ENCODE data around the gene CERS4. TPM values are rescaled to one million over a fixed set of nuclear protein-coding genes. Genes with fewer than 3 reads are reported as not detected.
"Not testable (repeated sequence)": the region's sequence is repeated elsewhere in the genome, so short reads cannot be mapped to it uniquely, and the experiment has no call there.

The CERS4 gene
- total RNA-seq, 2 experiments from 2014 or later: 15.7 to 19.4 TPM

DNA sequence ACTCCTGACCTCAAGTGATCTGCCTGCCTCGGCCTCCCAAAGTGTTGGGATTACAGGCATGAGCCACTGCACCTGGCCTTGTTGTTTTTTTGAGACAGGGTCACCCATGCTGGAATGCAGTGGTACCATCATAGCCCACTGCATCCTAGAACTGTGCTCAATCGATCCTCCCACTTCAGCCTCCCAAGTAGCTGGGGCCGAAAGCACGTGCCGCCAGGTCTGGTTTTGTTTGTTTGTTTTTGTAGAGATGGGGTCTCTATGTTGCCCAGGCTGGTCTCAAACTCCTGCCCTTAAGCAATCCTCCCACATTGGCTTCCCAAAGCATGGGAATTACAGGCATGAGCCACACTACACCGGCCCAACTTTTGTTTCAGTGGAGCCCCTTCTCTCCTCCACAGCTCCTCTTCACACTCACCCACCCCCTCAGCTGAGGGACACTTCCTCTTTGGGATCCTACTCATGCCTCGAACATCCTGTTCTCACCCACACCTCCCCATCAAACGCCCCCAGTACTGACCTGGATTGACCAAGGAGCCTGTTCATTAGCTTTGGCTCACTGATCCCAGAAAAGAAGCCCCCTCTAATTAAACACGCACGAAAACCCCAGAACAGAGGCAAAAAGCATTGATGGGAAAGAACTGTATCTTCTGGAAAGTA lies 12.8 kb upstream of the CERS4 start:
- Mint-ChIP-seq H3K27me3 (ENCODE audit: low read depth) (no peaks in the 10 kb centered on the region), H3K9me3 (no peaks in the 10 kb centered on the region), H3K36me3 (ENCODE audit: low read depth) (no peaks in the 10 kb centered on the region), H3K27ac (no peak overlapping the region), H3K4me1 (ENCODE audit: low read depth) (peaks cover 42% of the 10 kb centered on the region), H3K4me3 (no peak overlapping the region)
- intact Hi-C loops (cut with micrococcal nuclease): no loop called here
- CTCF ChIA-PET: interaction anchor here (0.6 kb wide), 1 partner anchor 27 kb away, joined by 5 read pairs; no protein-coding TSS in a partner anchor
- DNase-seq: no peak

DNA sequence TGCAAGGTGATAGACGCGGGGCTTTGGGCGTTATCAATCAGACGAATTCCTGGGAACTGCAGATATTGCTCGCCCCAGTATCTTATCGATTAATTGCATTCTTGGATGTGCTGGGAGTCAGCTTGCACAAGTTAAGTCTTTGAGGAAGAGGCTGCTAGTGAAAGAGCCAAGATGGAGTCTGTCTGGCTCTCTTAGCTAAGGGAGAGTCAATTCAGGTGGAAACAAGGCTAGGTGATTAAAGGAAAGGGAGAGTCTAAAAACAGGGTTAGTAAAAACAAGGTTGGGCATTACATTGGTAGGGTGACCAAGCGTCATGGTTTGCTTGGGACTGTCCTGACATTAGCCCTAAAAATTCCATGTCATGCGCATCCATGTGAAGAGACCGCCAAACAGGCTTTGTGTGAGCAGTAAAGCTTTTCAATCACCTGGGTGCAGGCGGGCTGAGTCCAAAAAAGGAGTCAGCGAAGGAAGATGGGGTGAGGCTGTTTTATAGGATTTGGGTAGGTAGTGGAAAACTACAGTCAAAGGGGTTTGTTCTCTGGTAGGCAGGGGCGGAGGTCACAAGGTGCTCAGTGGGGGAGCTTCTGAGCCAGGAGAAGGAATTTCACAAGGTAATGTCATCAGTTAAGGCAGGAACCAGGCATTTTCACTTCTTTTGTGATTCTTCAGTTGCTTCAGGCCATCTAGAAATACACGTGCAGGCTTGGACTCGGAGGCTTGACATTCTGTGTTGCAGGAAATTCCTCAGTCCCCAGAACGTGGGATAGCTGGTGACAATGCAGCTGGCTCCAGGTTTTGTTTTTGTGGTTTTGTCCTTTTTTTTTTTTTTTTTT lies 5.7 kb upstream of the CERS4 start:
- DNase-seq; H3K27ac Mint-ChIP-seq; intact Hi-C loops (cut with micrococcal nuclease); H3K36me3 Mint-ChIP-seq (ENCODE audit: low read depth); H3K4me1 Mint-ChIP-seq (ENCODE audit: low read depth); H3K9me3 Mint-ChIP-seq; H3K27me3 Mint-ChIP-seq (ENCODE audit: low read depth); H3K4me3 Mint-ChIP-seq: not testable (repeated sequence)
- CTCF ChIA-PET: interaction anchor here (0.8 kb wide), 1 partner anchor 346 kb away, joined by 6 read pairs; no protein-coding TSS in a partner anchor

DNA sequence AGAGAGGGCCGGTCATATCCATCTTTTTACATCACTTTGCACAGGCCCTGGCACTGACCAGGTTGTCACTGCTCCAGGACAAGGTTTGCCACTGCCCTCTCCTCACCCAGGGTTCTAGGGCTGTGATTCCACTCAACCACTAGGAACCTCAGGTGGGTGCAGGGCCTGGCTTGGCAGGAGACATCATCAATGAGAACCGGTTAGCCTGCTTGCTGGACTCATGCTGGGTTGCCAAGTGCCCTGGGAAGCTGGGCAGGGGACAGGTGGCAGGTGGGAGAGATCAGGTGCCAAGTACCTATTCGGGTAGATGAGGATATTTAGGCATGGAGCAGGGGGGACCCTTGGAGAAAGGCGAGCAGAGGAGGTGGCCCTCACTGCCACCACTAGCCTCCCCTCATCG lies 4.2 kb upstream of the CERS4 start:
- no peak overlapping the region for H3K27ac Mint-ChIP-seq
- no peak overlapping the region for H3K4me3 Mint-ChIP-seq
- intact Hi-C loops (cut with micrococcal nuclease): no loop called here
- no peaks in the 10 kb centered on the region for H3K9me3 Mint-ChIP-seq
- no peaks in the 10 kb centered on the region for H3K27me3 Mint-ChIP-seq (ENCODE audit: low read depth)
- H3K4me1 Mint-ChIP-seq (ENCODE audit: low read depth): peaks cover 4% of the 10 kb centered on the region
- peaks cover 2% of the 10 kb centered on the region for H3K36me3 Mint-ChIP-seq (ENCODE audit: low read depth)
- DNase-seq: no peak
- CTCF ChIA-PET: no interaction called here

DNA sequence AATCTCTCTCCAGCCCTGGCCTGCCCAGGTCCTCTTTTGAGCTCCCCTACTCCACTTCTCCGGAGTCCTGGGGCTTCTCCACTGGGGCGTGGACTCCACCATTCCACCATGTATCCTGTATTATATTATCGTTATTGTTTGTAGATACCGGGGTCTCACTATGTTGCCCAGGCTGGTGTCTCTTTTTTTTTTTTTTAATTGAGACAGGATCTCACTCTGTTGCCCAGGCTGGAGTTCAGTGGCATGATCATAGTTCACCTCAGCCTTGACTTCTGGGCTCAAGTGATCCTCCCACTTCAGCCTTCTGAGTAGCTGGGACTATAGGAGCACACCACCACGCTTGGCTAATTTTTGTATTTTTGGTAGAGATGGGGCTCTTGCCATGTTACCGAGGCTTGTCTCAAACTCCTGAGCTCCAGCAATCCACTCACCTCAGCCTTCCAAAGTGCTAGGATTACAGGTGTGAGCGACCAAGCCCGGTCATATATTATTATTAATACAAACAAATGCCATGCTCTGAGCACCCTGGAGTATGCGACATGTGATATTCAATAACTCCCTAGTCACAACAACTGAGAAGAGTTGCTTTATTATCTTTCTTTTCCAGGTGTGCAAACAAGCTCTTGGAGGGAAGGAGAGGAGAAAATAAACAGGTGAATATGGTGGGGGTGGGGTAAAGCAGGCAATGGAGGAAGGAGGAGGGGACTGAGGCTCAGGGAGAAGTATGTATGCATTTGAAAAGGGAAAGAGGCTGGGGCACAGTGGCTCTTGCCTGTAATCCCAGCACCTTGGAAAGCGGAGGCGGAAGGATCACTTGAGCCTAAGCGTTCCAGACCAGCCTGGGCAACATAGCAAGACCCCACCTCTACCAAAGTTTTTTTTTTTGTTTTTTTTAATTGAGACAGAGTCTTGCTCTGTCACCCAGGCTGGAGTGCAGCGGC lies 2.8 kb upstream of the CERS4 start:
- H3K9me3 Mint-ChIP-seq: no peaks in the 10 kb centered on the region
- DNase-seq: no peak
- H3K4me3 Mint-ChIP-seq: no peak overlapping the region
- H3K27me3 Mint-ChIP-seq (ENCODE audit: low read depth): no peaks in the 10 kb centered on the region
- intact Hi-C loops (cut with micrococcal nuclease): no loop called here
- H3K4me1 Mint-ChIP-seq (ENCODE audit: low read depth): peaks cover 17% of the 10 kb centered on the region
- CTCF ChIA-PET: no interaction called here
- H3K27ac Mint-ChIP-seq: no peak overlapping the region
- peaks cover 2% of the 10 kb centered on the region for H3K36me3 Mint-ChIP-seq (ENCODE audit: low read depth)

DNA sequence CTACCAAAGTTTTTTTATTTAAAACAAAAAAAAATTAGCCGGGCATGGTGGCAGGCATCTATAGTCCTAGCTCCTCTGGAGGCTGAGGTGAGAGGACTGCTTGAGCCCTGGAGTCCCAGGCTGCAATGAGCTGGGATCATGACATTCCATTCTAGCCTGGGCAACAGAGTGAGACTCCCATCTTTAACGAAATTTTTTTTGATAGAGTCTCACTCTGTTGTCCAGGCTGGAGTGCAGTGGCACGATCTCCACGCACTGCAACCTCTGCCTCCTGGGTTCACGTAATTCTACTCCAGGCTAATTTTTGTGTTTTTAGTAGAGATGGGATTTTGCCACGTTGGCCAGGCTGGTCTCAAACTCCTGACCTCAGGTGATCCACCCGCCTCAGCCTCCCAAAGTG lies 1.8 kb upstream of the CERS4 start:
- H3K4me1 Mint-ChIP-seq (ENCODE audit: low read depth): peaks cover 25% of the 10 kb centered on the region
- intact Hi-C loops (cut with micrococcal nuclease); DNase-seq; H3K36me3 Mint-ChIP-seq (ENCODE audit: low read depth); H3K4me3 Mint-ChIP-seq; CTCF ChIA-PET; H3K27me3 Mint-ChIP-seq (ENCODE audit: low read depth); H3K9me3 Mint-ChIP-seq; H3K27ac Mint-ChIP-seq: not testable (repeated sequence)

DNA sequence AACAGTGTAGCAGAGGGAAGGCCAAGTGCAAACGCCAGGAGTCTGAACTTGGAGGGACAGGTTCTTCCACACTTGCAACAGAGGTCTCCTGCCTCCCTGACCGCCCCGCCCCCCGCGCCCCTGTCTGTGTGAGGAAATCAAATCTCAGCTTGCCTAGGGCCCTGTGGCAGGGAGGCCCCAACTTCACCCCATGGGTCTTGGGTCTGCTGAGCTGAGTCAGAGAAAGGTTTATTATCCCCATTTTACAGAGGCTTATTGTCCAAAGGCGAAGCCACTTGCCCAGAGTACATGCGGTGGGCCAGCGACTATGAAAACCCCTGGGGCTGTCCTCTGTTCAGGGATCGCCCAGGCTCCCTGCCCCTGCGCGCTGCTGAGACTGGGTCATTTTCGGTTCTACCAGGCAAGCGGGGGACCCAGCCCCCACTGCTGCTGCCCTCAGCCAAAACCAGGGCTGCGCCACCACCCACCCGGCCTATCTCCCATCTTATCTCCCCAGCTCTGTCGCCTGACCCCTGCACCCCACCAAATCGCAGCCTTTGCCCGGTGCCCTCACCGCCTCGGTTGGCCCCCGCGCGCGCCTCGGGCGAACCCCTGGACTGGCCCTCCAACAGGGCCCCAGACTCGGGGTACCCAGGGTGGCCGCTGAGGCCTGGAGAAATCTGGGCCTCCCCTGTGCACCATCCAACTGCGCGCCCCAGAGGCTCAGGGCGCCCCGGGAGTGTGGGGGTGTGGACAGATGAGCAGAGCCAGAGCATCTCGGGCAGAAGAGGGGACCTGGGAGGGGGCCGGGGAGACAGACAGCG lies 850 bp upstream of the CERS4 start:
- Mint-ChIP-seq H3K27me3 (ENCODE audit: low read depth) (no peaks in the 10 kb centered on the region), H3K4me3 (peak overlapping the region; percentile 71), H3K36me3 (ENCODE audit: low read depth) (peaks cover 2% of the 10 kb centered on the region), H3K9me3 (no peaks in the 10 kb centered on the region), H3K27ac (no peak overlapping the region), H3K4me1 (ENCODE audit: low read depth) (peaks cover 29% of the 10 kb centered on the region)
- CTCF ChIA-PET: no interaction called here
- intact Hi-C loops (cut with micrococcal nuclease): no loop called here
- DNase-seq: no peak

DNA sequence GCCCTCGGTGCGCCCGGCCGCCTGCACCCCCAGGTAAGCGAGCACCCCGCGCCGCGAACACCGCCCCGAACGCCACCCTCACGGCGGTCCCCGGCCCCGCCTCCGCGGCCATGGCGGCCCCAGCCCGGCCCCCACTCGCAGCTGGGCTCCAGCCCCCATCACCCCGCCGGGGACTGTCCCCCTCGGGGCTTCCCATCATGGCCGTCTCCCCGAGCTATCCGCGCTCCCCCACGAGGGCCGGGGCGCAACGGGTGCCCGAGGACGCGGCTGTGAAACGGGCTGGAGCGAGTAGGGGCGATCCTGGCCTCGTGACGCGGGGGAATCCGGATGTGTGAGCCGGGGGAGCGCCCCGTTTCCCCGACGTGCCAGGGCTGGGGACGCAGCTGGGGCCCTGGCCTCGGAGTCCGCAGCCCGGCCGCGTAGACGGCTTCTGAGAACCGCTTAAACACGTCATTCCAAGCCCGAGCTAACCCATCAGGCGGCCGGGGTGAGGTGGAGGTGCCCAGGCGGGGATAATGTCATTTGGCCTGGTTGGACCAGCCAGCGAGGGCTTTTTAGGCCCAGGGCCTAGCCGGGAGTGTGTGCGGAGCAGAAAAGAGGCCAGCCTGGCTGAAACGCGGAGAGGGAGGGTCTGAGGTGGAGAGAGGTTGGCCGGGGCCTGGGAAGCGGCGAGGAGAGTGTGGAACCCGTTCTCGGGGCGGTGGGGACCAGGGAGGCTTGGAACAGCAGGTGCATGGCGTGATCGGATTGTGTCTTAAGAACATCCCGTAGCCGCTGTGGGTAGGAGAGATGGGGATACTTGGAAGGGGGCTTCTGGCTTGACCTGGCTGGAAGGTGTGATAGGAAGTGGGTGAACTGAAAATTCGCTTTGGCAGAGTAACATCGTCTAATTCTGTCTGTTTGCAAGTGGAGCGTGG lies 550 bp downstream of the CERS4 start:
- H3K9me3 Mint-ChIP-seq: no peaks in the 10 kb centered on the region
- intact Hi-C loops (cut with micrococcal nuclease): loop anchor here (1.0 kb wide), 1 partner anchor 16 kb away; no protein-coding TSS in a partner anchor
- peak overlapping the region; percentile 86 for H3K27ac Mint-ChIP-seq
- H3K4me1 Mint-ChIP-seq (ENCODE audit: low read depth): peaks cover 38% of the 10 kb centered on the region
- DNase-seq: peak; percentile 80
- peaks cover 2% of the 10 kb centered on the region for H3K36me3 Mint-ChIP-seq (ENCODE audit: low read depth)
- CTCF ChIA-PET: interaction anchor here (0.9 to 1.1 kb wide), 2 partner anchors 22 to 44 kb away, joined by 3 to 4 read pairs; no protein-coding TSS in a partner anchor
- no peaks in the 10 kb centered on the region for H3K27me3 Mint-ChIP-seq (ENCODE audit: low read depth)
- peak overlapping the region; percentile 92 for H3K4me3 Mint-ChIP-seq

DNA sequence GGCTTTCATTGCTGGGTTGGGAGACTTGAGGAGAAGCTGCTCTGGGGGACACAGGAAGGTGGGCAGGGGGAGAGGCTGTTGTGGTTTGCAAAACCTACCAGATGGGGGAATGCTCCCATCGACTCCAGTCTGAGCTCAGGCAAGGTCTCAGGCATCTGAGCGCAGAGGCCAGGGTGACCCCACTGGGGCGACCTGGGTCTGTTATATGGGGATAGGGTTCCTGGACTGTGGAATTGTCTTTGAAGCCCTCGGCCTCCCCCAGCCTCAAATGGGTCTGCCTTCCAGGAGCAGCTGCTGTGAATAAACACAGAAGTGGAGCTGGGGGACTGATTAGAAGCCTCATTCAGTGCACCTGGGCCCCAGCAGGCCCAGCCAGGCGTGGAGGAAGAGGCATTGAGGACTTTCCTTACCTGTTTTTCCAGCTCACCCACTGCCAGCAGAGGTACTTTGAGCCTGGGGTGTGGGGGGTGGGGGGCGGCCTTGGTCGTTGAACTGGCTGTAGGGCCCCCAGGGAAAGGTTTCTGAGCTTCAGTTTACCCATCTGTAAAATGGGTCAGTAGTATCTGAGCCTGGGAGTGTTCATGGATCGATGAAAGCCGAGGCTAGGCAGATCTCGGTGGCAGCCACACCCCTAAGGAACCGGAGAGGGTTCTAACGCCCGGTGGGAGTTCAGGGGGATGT lies 1.4 kb downstream of the CERS4 start:
- CTCF ChIA-PET: interaction anchor here (0.9 to 1.1 kb wide), 2 partner anchors 22 to 43 kb away, joined by 3 to 4 read pairs; no protein-coding TSS in a partner anchor
- peaks cover 38% of the 10 kb centered on the region for H3K4me1 Mint-ChIP-seq (ENCODE audit: low read depth)

DNA sequence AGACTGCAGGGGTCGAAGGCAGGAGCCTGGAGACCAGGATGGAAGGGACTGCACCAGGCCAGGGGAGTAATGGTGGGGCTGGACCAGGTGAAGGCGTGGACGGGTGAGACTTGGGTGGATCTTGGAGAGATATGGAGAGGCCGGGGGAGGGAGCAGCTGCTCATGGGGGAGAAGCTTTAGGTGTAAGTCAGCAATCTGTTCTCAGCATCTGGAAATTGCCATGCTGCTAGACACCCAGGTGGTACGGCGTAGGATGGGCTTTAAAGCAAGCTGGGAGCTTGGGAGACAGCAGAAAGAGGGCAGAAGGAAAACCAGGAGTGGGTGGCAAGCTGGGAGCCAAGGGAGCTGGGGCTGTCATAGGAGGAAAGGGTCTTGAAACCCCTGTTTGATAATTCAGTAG lies 3.0 kb downstream of the CERS4 start:
- peaks cover 39% of the 10 kb centered on the region for H3K4me1 Mint-ChIP-seq (ENCODE audit: low read depth)
- peaks cover 2% of the 10 kb centered on the region for H3K36me3 Mint-ChIP-seq (ENCODE audit: low read depth)
- H3K27ac Mint-ChIP-seq: no peak overlapping the region
- no peak for DNase-seq
- CTCF ChIA-PET: interaction anchor here (0.6 kb wide), 1 partner anchor 35 kb away, joined by 3 read pairs; no protein-coding TSS in a partner anchor
- no peaks in the 10 kb centered on the region for H3K9me3 Mint-ChIP-seq
- no peaks in the 10 kb centered on the region for H3K27me3 Mint-ChIP-seq (ENCODE audit: low read depth)
- intact Hi-C loops (cut with micrococcal nuclease): no loop called here
- no peak overlapping the region for H3K4me3 Mint-ChIP-seq

More for the DNA sequence above, 1.4 kb downstream of the CERS4 start:
- H3K9me3 Mint-ChIP-seq: no peaks in the 10 kb centered on the region
- H3K36me3 Mint-ChIP-seq (ENCODE audit: low read depth): peaks cover 2% of the 10 kb centered on the region
- H3K27me3 Mint-ChIP-seq (ENCODE audit: low read depth): no peaks in the 10 kb centered on the region
- intact Hi-C loops (cut with micrococcal nuclease): no loop called here
- peak overlapping the region; percentile 86 for H3K27ac Mint-ChIP-seq
- peak overlapping the region; percentile 92 for H3K4me3 Mint-ChIP-seq
- no peak for DNase-seq

DNA sequence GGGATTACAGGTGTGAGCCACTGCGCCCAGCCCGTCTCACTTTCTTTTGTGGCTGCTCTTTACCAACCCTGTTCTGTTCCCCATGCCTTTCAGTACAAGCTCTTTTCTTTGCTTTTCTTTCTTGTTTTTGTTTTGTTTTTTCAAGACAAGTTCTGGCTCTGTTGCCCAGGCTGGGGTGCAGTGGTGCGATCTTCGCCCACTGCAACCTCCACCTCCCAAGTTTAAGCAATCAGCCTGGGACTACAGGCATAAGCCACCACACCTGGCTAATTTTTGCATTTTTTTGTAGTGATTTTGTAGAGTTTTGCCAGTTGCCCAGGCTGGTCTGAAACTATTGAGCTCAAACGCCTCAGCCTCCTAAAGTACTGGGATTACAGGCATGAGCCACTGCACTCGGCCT lies 3.7 kb downstream of the CERS4 start:
- intact Hi-C loops (cut with micrococcal nuclease): no loop called here
- Mint-ChIP-seq H3K27me3 (ENCODE audit: low read depth) (no peaks in the 10 kb centered on the region), H3K4me1 (ENCODE audit: low read depth) (peaks cover 39% of the 10 kb centered on the region), H3K9me3 (no peaks in the 10 kb centered on the region), H3K36me3 (ENCODE audit: low read depth) (peaks cover 2% of the 10 kb centered on the region), H3K4me3 (no peak overlapping the region), H3K27ac (no peak overlapping the region)
- DNase-seq: no peak
- CTCF ChIA-PET: no interaction called here

All from activated naive CD4-positive, alpha-beta T cell treated with anti-CD3 and anti-CD28 coated beads for 36 hours (primary cell).